HepG2 (cell line): ENCODE results near the gene EXOC3. TPM values are rescaled to one million over a fixed set of nuclear protein-coding genes. Genes with fewer than 3 reads are reported as not detected.

Source experiments
- ATAC-seq: fragments of 200-7000 bp; cut with Tn5 transposase; 3 replicates; pipeline ENCODE4 v1.9.1; 2020; ENCODE audit warnings: mild to moderate bottlenecking, moderate library complexity
- BruUV-seq: library from RNA; stranded (reverse); fragments of 400-500 nt; replicated peaks from 2 replicates; lab custom pipeline; 2021; lab: Mats Ljungman, UMichigan
- CTCF ChIA-PET: fragments of 300-600 bp; formaldehyde crosslinking; extraction: SDS; loops from one replicate; lab custom pipeline; 2021; ENCODE audit warnings: low total read pairs, inconsistent platforms, low intra/inter-chr PET ratio; lab: Yijun Ruan, JAX
- POLR2A ChIA-PET: fragments of 350-600 bp; sonication (Branson Sonifier 250); formaldehyde crosslinking; loops from one replicate; lab custom pipeline; 2020; ENCODE audit warnings: antibody characterized with exemption, inconsistent platforms; lab: Yijun Ruan, JAX
- DNase-seq: peaks from one replicate; pipeline ENCODE4 v3.0.0-alpha.2; 2015; ENCODE audit warnings: low spot score
- FAIRE-seq: peaks from 3 replicates; lab custom pipeline; 2011; peaks lifted over from hg19 to GRCh38; lab: Jason Lieb, UNC
- H2AFZ ChIP-seq: one replicate; pipeline ENCODE4 v1.6.1; 2011; ENCODE audit warnings: low read length, inconsistent platforms
- H3K27ac ChIP-seq: fragments of 300-600 bp; 3 replicates; pipeline ENCODE4 v1.8.0; 2011; ENCODE audit warnings: mixed run types, mild to moderate bottlenecking, mixed read lengths, low read length, inconsistent platforms; ENCODE audit not compliant: insufficient read depth; ENCODE audit errors: extremely low read length
- H3K27me3 ChIP-seq, 2 experiments: fragments of 200-600 bp in 1 of 2; 2 replicates in 1 of 2; 3 replicates in 1 of 2; pipeline versions ENCODE4 v1.6.0 to v1.8.0; 2011; ENCODE audit warnings: low read length in 2 of 2, mild to moderate bottlenecking in 2 of 2, moderate library complexity in 2 of 2, inconsistent platforms in 1 of 2; ENCODE audit not compliant: insufficient read depth in 2 of 2, control insufficient read depth in 1 of 2
- H3K36me3 ChIP-seq, 2 experiments: fragments of 200-600 bp in 1 of 2; replicated peaks in 1 of 2; 2 replicates in 1 of 2; 3 replicates in 1 of 2; pipeline versions ENCODE4 v1.5.1 to v1.8.0; 2011; ENCODE audit warnings: low read length in 2 of 2, inconsistent platforms in 1 of 2; ENCODE audit not compliant: insufficient read depth in 2 of 2, control insufficient read depth in 1 of 2
- H3K4me1 ChIP-seq: 2 replicates; pipeline ENCODE4 v1.5.1; 2012; ENCODE audit warnings: low read length, inconsistent platforms; ENCODE audit not compliant: insufficient read depth
- H3K4me2 ChIP-seq: 2 replicates; pipeline ENCODE4 v1.6.0; 2011; ENCODE audit warnings: low read depth, low read length, inconsistent platforms
- H3K4me3 ChIP-seq, 3 experiments: fragments of 200-600 bp in 1 of 3; sonication (generic), shearing (Covaris generic) in 1 of 3; replicated peaks in 1 of 3; 2 replicates each; pipeline ENCODE4 v1.5.1; 2011 to 2016; ENCODE audit warnings: low read length in 3 of 3, inconsistent platforms in 2 of 3, low read depth in 2 of 3, mild to moderate bottlenecking in 2 of 3, control low read depth in 1 of 3, mixed read lengths in 1 of 3; ENCODE audit not compliant: insufficient read depth in 1 of 3
- H3K79me2 ChIP-seq: one replicate; pipeline ENCODE4 v1.6.1; 2011; ENCODE audit warnings: low read length, inconsistent platforms; ENCODE audit not compliant: insufficient read depth
- H3K9ac ChIP-seq: 2 replicates; pipeline ENCODE4 v1.6.0; 2011; ENCODE audit warnings: mild to moderate bottlenecking, low read depth, low read length, inconsistent platforms; ENCODE audit not compliant: insufficient read depth
- H3K9me3 ChIP-seq: 2 replicates; pipeline ENCODE4 v1.5.1; 2012; ENCODE audit warnings: mild to moderate bottlenecking, low read length
- H4K20me1 ChIP-seq: 2 replicates; pipeline ENCODE4 v1.6.0; 2011; ENCODE audit warnings: inconsistent platforms, mild to moderate bottlenecking, low read length, moderate library complexity; ENCODE audit not compliant: insufficient read depth
- CENPX ChIP-seq: sonication (generic); formaldehyde crosslinking; IDR thresholded peaks from 2 replicates; pipeline ENCODE4 v1.9.0; 2021; ENCODE audit warnings: mild to moderate bottlenecking, missing genetic modification reagents, moderate library complexity
- EZH2 ChIP-seq: conservative IDR thresholded peaks from 2 replicates; pipeline ENCODE4 v1.6.1; 2012; ENCODE audit warnings: mild to moderate bottlenecking, low read depth, low read length, moderate library complexity
- HNRNPL ChIP-seq: fragments of 200-400 bp; formaldehyde crosslinking; IDR thresholded peaks from 2 replicates; pipeline ENCODE4 v1.6.1; 2017; ENCODE audit warnings: mild to moderate bottlenecking, low read depth, low read length
- MYC ChIP-seq: sonication (generic); formaldehyde crosslinking; IDR thresholded peaks from 2 replicates; pipeline ENCODE4 v1.9.0; 2021; ENCODE audit warnings: missing genetic modification reagents, borderline replicate concordance
- PHF8 ChIP-seq: sonication (generic); formaldehyde crosslinking; IDR thresholded peaks from 2 replicates; pipeline ENCODE4 v1.5.0; 2020; ENCODE audit warnings: missing genetic modification reagents
- RBFOX2 ChIP-seq: fragments of 200-400 bp; formaldehyde crosslinking; IDR thresholded peaks from 2 replicates; pipeline ENCODE4 v1.6.1; 2017; ENCODE audit warnings: low read depth, mild to moderate bottlenecking, low read length
- RNF2 ChIP-seq: fragments of 450-650 bp; conservative IDR thresholded peaks from 2 replicates; pipeline ENCODE4 v1.6.1; 2016; ENCODE audit warnings: low read depth
- WGBS: methylation state at CpG from one replicate; pipeline ENCODE4 v1.1.6; 2017; ENCODE audit warnings: low lambda C conversion rate; 5-methylcytosine and 5-hydroxymethylcytosine counted together
- in situ Hi-C: cut with HindIII; loops from 2 replicates; pipeline ENCODE4 v1.10.0; 2017; ENCODE audit warnings: low pct_unique_long_range_greater_than_20kb; ENCODE audit not compliant: extremely low pct_ligation_motif_present
- intact Hi-C: fragments of 100-400 bp; cut with micrococcal nuclease; formaldehyde crosslinking; loops from one replicate; pipeline ENCODE4 v1.10.0; 2022; ENCODE audit not compliant: unreplicated experiment
- polyA plus RNA-seq, 8 experiments: library from polyadenylated mRNA; depleted of rRNA in 3 of 8; stranded (reverse) in 7 of 8; unstranded in 1 of 8; fragments of >200 nt; fragmentation: Illumina TruSeq in 4 of 8; extraction: Trizol in 4 of 8; gene quantifications; 2 replicates each; pipeline versions ENCODE4 v1.2.1 to v1.2.3, GENCODE V29; 2011 to 2016; ENCODE audit warnings: low read depth in 4 of 8, missing spikeins in 1 of 8, mixed read lengths in 1 of 8; ENCODE audit not compliant: insufficient read depth in 1 of 8
- total RNA-seq, 5 experiments: library from RNA; depleted of rRNA; stranded (reverse); fragments of >200 nt; fragmentation: Illumina TruSeq; extraction: Trizol; gene quantifications; 2 replicates each; pipeline ENCODE4 v1.2.3, GENCODE V29; 2016; ENCODE audit warnings: low read depth in 1 of 5
- TF ChIP-seq, protein P1 (sequence below): IDR thresholded peaks from 2 replicates; pipeline ENCODE4 v1.6.1; 2016; ENCODE audit warnings: low read depth, borderline replicate concordance
- TF ChIP-seq, protein P2 (sequence below): sonication (generic); formaldehyde crosslinking; IDR thresholded peaks from 2 replicates; pipeline ENCODE4 v1.5.1; 2020; ENCODE audit warnings: mild to moderate bottlenecking, missing genetic modification reagents, moderate library complexity
- TF ChIP-seq, protein P3 (sequence below): IDR thresholded peaks from 2 replicates; pipeline ENCODE4 v1.6.1; 2012; ENCODE audit warnings: inconsistent platforms

The EXOC3 gene
- total and polyA plus RNA-seq, 2 of the 13 experiments (the other 11 are each of a cell fraction or from before 2014, with no cell fraction given) = 9.2 to 20.5 TPM

DNA sequence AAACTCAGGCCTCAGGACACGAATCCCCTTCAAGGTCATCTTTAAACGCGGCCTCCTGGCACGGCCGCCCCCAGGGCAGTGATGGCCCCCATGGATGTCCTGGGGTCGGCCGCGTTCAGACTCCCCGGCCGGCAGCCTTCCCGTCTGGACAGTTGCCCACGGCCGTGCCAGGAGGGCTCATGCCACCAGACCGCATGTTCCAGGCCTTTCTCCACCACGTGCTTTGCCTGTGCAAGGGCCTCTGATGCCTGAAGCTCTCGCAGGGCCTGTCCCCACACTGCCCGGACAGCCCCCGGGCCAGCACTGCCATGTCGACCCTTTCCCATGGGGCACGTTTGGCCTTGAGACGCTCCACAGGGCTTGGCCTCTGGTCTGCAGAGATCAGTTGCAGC lies 46.7 kb downstream of the EXOC3 start:
- peaks cover 11% of the 10 kb centered on the region for H3K4me1 ChIP-seq
- ATAC-seq (peak; percentile 4), DNase-seq (no peak), FAIRE-seq (no peak)
- in situ Hi-C loops = no loop called here
- BruUV-seq = no TSS peak
- ChIA-PET CTCF (no interaction called here), POLR2A (no interaction called here)
- H3K4me3 ChIP-seq = peak overlapping the region in 1 of 3 experiments; percentile 64; a peak in 2 of 6 replicates
- H3K79me2 ChIP-seq = no peaks in the 10 kb centered on the region
- no peaks in the 10 kb centered on the region for H4K20me1 ChIP-seq
- H2AFZ ChIP-seq = no peak overlapping the region
- TF ChIP-seq, protein P1, sequence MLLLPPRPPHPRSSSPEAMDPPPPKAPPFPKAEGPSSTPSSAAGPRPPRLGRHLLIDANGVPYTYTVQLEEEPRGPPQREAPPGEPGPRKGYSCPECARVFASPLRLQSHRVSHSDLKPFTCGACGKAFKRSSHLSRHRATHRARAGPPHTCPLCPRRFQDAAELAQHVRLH = no peak
- TF ChIP-seq EZH2 (0 out of 2 replicates have a peak, but pooled peaks have one; percentile 60), RBFOX2 (no peak), HNRNPL (peak; percentile 42; the same call in 1 of the 2 replicates), MYC (CRISPR knock-in tag) (peak; percentile 24; the same call in 1 of the 2 replicates), PHF8 (no peak), RNF2 (0 out of 2 replicates have a peak, but pooled peaks have one; percentile 18), CENPX (no peak)
- TF ChIP-seq, protein P2, sequence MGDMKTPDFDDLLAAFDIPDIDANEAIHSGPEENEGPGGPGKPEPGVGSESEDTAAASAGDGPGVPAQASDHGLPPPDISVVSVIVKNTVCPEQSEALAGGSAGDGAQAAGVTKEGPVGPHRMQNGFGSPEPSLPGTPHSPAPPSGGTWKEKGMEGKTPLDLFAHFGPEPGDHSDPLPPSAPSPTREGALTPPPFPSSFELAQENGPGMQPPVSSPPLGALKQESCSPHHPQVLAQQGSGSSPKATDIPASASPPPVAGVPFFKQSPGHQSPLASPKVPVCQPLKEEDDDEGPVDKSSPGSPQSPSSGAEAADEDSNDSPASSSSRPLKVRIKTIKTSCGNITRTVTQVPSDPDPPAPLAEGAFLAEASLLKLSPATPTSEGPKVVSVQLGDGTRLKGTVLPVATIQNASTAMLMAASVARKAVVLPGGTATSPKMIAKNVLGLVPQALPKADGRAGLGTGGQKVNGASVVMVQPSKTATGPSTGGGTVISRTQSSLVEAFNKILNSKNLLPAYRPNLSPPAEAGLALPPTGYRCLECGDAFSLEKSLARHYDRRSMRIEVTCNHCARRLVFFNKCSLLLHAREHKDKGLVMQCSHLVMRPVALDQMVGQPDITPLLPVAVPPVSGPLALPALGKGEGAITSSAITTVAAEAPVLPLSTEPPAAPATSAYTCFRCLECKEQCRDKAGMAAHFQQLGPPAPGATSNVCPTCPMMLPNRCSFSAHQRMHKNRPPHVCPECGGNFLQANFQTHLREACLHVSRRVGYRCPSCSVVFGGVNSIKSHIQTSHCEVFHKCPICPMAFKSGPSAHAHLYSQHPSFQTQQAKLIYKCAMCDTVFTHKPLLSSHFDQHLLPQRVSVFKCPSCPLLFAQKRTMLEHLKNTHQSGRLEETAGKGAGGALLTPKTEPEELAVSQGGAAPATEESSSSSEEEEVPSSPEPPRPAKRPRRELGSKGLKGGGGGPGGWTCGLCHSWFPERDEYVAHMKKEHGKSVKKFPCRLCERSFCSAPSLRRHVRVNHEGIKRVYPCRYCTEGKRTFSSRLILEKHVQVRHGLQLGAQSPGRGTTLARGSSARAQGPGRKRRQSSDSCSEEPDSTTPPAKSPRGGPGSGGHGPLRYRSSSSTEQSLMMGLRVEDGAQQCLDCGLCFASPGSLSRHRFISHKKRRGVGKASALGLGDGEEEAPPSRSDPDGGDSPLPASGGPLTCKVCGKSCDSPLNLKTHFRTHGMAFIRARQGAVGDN (CRISPR knock-in tag) = peak; percentile 56
- TF ChIP-seq, protein P3, sequence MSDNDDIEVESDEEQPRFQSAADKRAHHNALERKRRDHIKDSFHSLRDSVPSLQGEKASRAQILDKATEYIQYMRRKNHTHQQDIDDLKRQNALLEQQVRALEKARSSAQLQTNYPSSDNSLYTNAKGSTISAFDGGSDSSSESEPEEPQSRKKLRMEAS = peak; percentile 48; the same call in 1 of the 2 replicates
- H3K36me3 ChIP-seq = no peaks in the 10 kb centered on the region
- intact Hi-C loops = no loop called here
- H3K4me2 ChIP-seq = peak overlapping the region; percentile 53
- no peaks in the 10 kb centered on the region for H3K9me3 ChIP-seq
- H3K27ac ChIP-seq = no peak overlapping the region
- WGBS = 6% methylated on average over 3 of the region's 21 CpGs
- H3K9ac ChIP-seq = 0 out of 2 replicates have a peak overlapping the region, but pooled peaks have one; percentile 49
- peaks cover 14 to 79% of the 10 kb centered on the region in 2 experiments for H3K27me3 ChIP-seq
